H9 (cell line): ENCODE results near the gene TMEM106C. TPM values are rescaled to one million over a fixed set of nuclear protein-coding genes. Genes with fewer than 3 reads are reported as not detected.

ENCODE experiments used
- DNase-seq: peaks from one replicate; pipeline ENCODE4 v3.0.0-alpha.2; 2017
- H2AFZ ChIP-seq: one replicate; pipeline ENCODE4 v1.6.1; 2013; ENCODE audit warnings: mild to moderate bottlenecking, low read length, control low read depth, moderate library complexity
- H2AK5ac ChIP-seq: 2 replicates; pipeline ENCODE4 v1.6.1; 2013; ENCODE audit warnings: low read length, control low read depth, mixed read lengths; ENCODE audit not compliant: insufficient read length
- H2BK120ac ChIP-seq: one replicate; pipeline ENCODE4 v1.6.1; 2013; ENCODE audit warnings: low read depth, mild to moderate bottlenecking, low read length, control low read depth, inconsistent platforms; ENCODE audit not compliant: poor library complexity, severe bottlenecking
- H2BK12ac ChIP-seq: 2 replicates; pipeline ENCODE4 v1.6.1; 2013; ENCODE audit warnings: low read length, control low read depth, mixed read lengths, low read depth; ENCODE audit not compliant: insufficient read length
- H2BK15ac ChIP-seq: 2 replicates; pipeline ENCODE4 v1.6.1; 2013; ENCODE audit warnings: low read depth, low read length, control low read depth
- H2BK20ac ChIP-seq: one replicate; pipeline ENCODE4 v1.6.1; 2013; ENCODE audit warnings: low read depth, mild to moderate bottlenecking, low read length, control low read depth, inconsistent platforms; ENCODE audit not compliant: poor library complexity, severe bottlenecking
- H2BK5ac ChIP-seq: 2 replicates; pipeline ENCODE4 v1.6.1; 2013; ENCODE audit warnings: low read length, control low read depth, mixed read lengths; ENCODE audit not compliant: insufficient read length
- H3K14ac ChIP-seq: 2 replicates; pipeline ENCODE4 v1.6.1; 2013; ENCODE audit warnings: low read length, control low read depth; ENCODE audit not compliant: insufficient read depth
- H3K18ac ChIP-seq: 2 replicates; pipeline ENCODE4 v1.6.1; 2013; ENCODE audit warnings: low read depth, mild to moderate bottlenecking, mixed read lengths, low read length, control low read depth; ENCODE audit not compliant: insufficient read length
- H3K23ac ChIP-seq: 2 replicates; pipeline ENCODE4 v1.6.1; 2013; ENCODE audit warnings: low read length, control low read depth, mixed read lengths, low read depth; ENCODE audit not compliant: insufficient read length
- H3K23me2 ChIP-seq: 2 replicates; pipeline ENCODE4 v1.6.1; 2013; ENCODE audit warnings: low read depth, mild to moderate bottlenecking, mixed read lengths, low read length, control low read depth; ENCODE audit not compliant: insufficient read length, poor library complexity, severe bottlenecking
- H3K27ac ChIP-seq: 2 replicates; pipeline ENCODE4 v1.5.1; 2013; ENCODE audit warnings: low read length, control low read depth, mixed read lengths, low read depth; ENCODE audit not compliant: insufficient read length
- H3K27me3 ChIP-seq: 2 replicates; pipeline ENCODE4 v1.6.1; 2013; ENCODE audit warnings: low read length, control low read depth, inconsistent platforms; ENCODE audit not compliant: insufficient read depth
- H3K4ac ChIP-seq: 2 replicates; pipeline ENCODE4 v1.6.1; 2013; ENCODE audit warnings: low read depth, mild to moderate bottlenecking, control low read depth, inconsistent platforms, low read length, moderate library complexity
- H3K4me1 ChIP-seq: 2 replicates; pipeline ENCODE4 v1.6.1; 2013; ENCODE audit warnings: low read length, control low read depth, inconsistent platforms; ENCODE audit not compliant: insufficient read depth
- H3K4me2 ChIP-seq: 2 replicates; pipeline ENCODE4 v1.6.1; 2013; ENCODE audit warnings: low read length, control low read depth, mixed read lengths; ENCODE audit not compliant: insufficient read length, insufficient read depth
- H3K56ac ChIP-seq: 2 replicates; pipeline ENCODE4 v1.6.1; 2013; ENCODE audit warnings: low read depth, mild to moderate bottlenecking, mixed read lengths, low read length, control low read depth; ENCODE audit not compliant: insufficient read length
- H3K79me1 ChIP-seq: 2 replicates; pipeline ENCODE4 v1.6.1; 2013; ENCODE audit warnings: low read depth, mild to moderate bottlenecking, moderate library complexity, low read length, control low read depth, inconsistent platforms; ENCODE audit not compliant: insufficient read depth, poor library complexity, severe bottlenecking
- H3K79me2 ChIP-seq: 2 replicates; pipeline ENCODE4 v1.6.1; 2013; ENCODE audit warnings: low read length, control low read depth, inconsistent platforms; ENCODE audit not compliant: insufficient read depth
- H3K9ac ChIP-seq: 2 replicates; pipeline ENCODE4 v1.6.1; 2013; ENCODE audit warnings: low read length, control low read depth, mixed read lengths; ENCODE audit not compliant: insufficient read length; ENCODE audit errors: extremely low read depth
- H3K9me3 ChIP-seq: one replicate; pipeline ENCODE4 v1.6.1; 2013; ENCODE audit warnings: low read depth, low read length, inconsistent platforms; ENCODE audit not compliant: control insufficient read depth
- H3T11ph ChIP-seq: one replicate; pipeline ENCODE4 v1.6.1; 2013; ENCODE audit warnings: mild to moderate bottlenecking, low read length, control low read depth, inconsistent platforms
- H4K20me1 ChIP-seq: one replicate; pipeline ENCODE4 v1.6.1; 2013; ENCODE audit not compliant: control insufficient read depth, insufficient read length, insufficient read depth
- H4K5ac ChIP-seq: 2 replicates; pipeline ENCODE4 v1.6.1; 2013; ENCODE audit warnings: low read depth, mild to moderate bottlenecking, mixed read lengths, low read length, control low read depth; ENCODE audit not compliant: insufficient read length
- H4K8ac ChIP-seq: replicated peaks from 2 replicates; pipeline ENCODE4 v1.6.1; 2013; ENCODE audit warnings: low read length, control low read depth, mixed read lengths, low read depth; ENCODE audit not compliant: insufficient read length
- H4K91ac ChIP-seq: 2 replicates; pipeline ENCODE4 v1.6.1; 2013; ENCODE audit warnings: low read depth, mild to moderate bottlenecking, moderate library complexity, mixed read lengths, low read length, control low read depth; ENCODE audit not compliant: insufficient read length
- H3K27ac Mint-ChIP-seq, 3 experiments: 2 replicates in 2 of 3; 3 replicates in 1 of 3; pipeline ENCODE4 v1.8.0; 2020 to 2021; ENCODE audit warnings: mixed read lengths in 3 of 3, mild to moderate bottlenecking in 1 of 3, moderate library complexity in 1 of 3
- H3K27me3 Mint-ChIP-seq: 2 replicates; pipeline ENCODE4 v1.8.0; 2021; ENCODE audit warnings: low read depth, mild to moderate bottlenecking, moderate library complexity, mixed read lengths
- H3K36me3 Mint-ChIP-seq, 3 experiments: 2 replicates in 2 of 3; 3 replicates in 1 of 3; pipeline ENCODE4 v1.8.0; 2020 to 2021; ENCODE audit warnings: low read depth in 3 of 3, mixed read lengths in 3 of 3; ENCODE audit not compliant: insufficient read depth in 1 of 3
- H3K4me1 Mint-ChIP-seq, 2 experiments: 2 replicates each; pipeline ENCODE4 v1.8.0; 2020; ENCODE audit warnings: mixed read lengths in 2 of 2
- H3K4me3 Mint-ChIP-seq, 2 experiments: 2 replicates in 1 of 2; 3 replicates in 1 of 2; pipeline ENCODE4 v1.8.0; 2020 to 2021; ENCODE audit warnings: mild to moderate bottlenecking in 2 of 2, mixed read lengths in 2 of 2, moderate library complexity in 1 of 2
- H3K9me3 Mint-ChIP-seq, 2 experiments: 2 replicates in 1 of 2; 3 replicates in 1 of 2; pipeline ENCODE4 v1.8.0; 2020; ENCODE audit warnings: mild to moderate bottlenecking in 2 of 2, mixed read lengths in 2 of 2, moderate library complexity in 1 of 2
- CTCF ChIP-seq: fragments of 200-600 bp; sonication (generic); conservative IDR thresholded peaks from 3 replicates; pipeline ENCODE4 v1.8.0; 2021; ENCODE audit warnings: antibody characterized with exemption, mild to moderate bottlenecking
- WGBS: extraction: QIAGEN DNeasy Blood & Tissue Kit; methylation state at CpG from one replicate; pipeline ENCODE4 v1.1.7; 2013; ENCODE audit warnings: missing lambda C conversion rate, low lambda C conversion rate, mixed read lengths; ENCODE audit not compliant: insufficient read length; ENCODE audit errors: extremely low coverage; 5-methylcytosine and 5-hydroxymethylcytosine counted together
- total RNA-seq: library from RNA; stranded (reverse); gene quantifications from 2 replicates; pipeline ENCODE4 v1.2.1, GENCODE V29; 2021

TMEM106C gene
- total RNA-seq, 1 experiment from 2014 or later = 43.7 TPM

- H3K27ac ChIP-seq = no peak overlapping the region
- peaks cover 17% of the 10 kb centered on the region for H3K9me3 ChIP-seq
- no peak overlapping the region for H4K91ac ChIP-seq
- no peak overlapping the region for H3K4ac ChIP-seq
- H3K79me1 ChIP-seq = no peaks in the 10 kb centered on the region
- no peak overlapping the region for H4K5ac ChIP-seq
- H2BK15ac ChIP-seq = no peak overlapping the region
- H3K9ac ChIP-seq = no peak overlapping the region
- no peak overlapping the region for H2BK5ac ChIP-seq
- H3K18ac ChIP-seq = no peak overlapping the region
- no peak overlapping the region; a peak in 1 of 5 replicates for H3K4me3 Mint-ChIP-seq
- H3K36me3 Mint-ChIP-seq = peaks cover 28 to 41% (median 35%) of the 10 kb centered on the region in 3 experiments
- no peak for TF ChIP-seq CTCF
- H3K23me2 ChIP-seq = peaks cover 8% of the 10 kb centered on the region
- no peak overlapping the region for H2BK120ac ChIP-seq
- H3K14ac ChIP-seq = no peak overlapping the region
- no peak overlapping the region for H3K4me2 ChIP-seq
- H2AFZ ChIP-seq = no peak overlapping the region
- H2BK20ac ChIP-seq = no peak overlapping the region
- peaks cover 52% of the 10 kb centered on the region for H3K27me3 Mint-ChIP-seq
- no peaks in the 10 kb centered on the region for H4K20me1 ChIP-seq
- H2BK12ac ChIP-seq = no peak overlapping the region
- H3K27ac Mint-ChIP-seq = no peak overlapping the region
- H3K27me3 ChIP-seq = no peaks in the 10 kb centered on the region; the same call in 1 of the 2 replicates
- H3K4me1 ChIP-seq = no peaks in the 10 kb centered on the region; the same call in 1 of the 2 replicates
- no peaks in the 10 kb centered on the region for H3K79me2 ChIP-seq
- H4K8ac ChIP-seq = no peak overlapping the region
- DNase-seq = no peak
- no peak overlapping the region for H3T11ph ChIP-seq
- no CpG with 5 or more reads among the region's 11 CpGs for WGBS
- no peak overlapping the region for H2AK5ac ChIP-seq
- H3K23ac ChIP-seq = no peak overlapping the region
- H3K56ac ChIP-seq = no peak overlapping the region
- peaks cover 40 to 42% of the 10 kb centered on the region in 2 experiments for H3K9me3 Mint-ChIP-seq
- peaks cover 33 to 39% of the 10 kb centered on the region in 2 experiments for H3K4me1 Mint-ChIP-seq
Measured at GRCh38 chr12:47962198-47962597, 1.2 kb upstream of the TMEM106C start.
